Mesendoderm (in vitro differentiated cells): ENCODE data around the gene MFAP4.

Source experiments
- DNase-seq: peaks from one replicate; pipeline ENCODE4 v3.0.0; 2013
- H2AK5ac ChIP-seq: 2 replicates; pipeline ENCODE4 v1.6.1; 2013; ENCODE audit warnings: low read length, inconsistent platforms
- H2BK120ac ChIP-seq: 2 replicates; pipeline ENCODE4 v1.6.1; 2013; ENCODE audit warnings: low read depth, mild to moderate bottlenecking, low read length, moderate library complexity, mixed read lengths
- H2BK15ac ChIP-seq: replicated peaks from 2 replicates; pipeline ENCODE4 v1.6.1; 2013; ENCODE audit warnings: low read depth, mild to moderate bottlenecking, moderate library complexity
- H2BK5ac ChIP-seq: 2 replicates; pipeline ENCODE4 v1.6.1; 2013; ENCODE audit warnings: low read length, inconsistent platforms
- H3K18ac ChIP-seq: 2 replicates; pipeline ENCODE4 v1.6.1; 2013; ENCODE audit warnings: mild to moderate bottlenecking, low read length, mixed read lengths
- H3K23ac ChIP-seq: one replicate; pipeline ENCODE4 v1.6.1; 2013; ENCODE audit warnings: low read length
- H3K27ac ChIP-seq: 2 replicates; pipeline ENCODE4 v1.5.1; 2013; ENCODE audit warnings: low read depth, mild to moderate bottlenecking, inconsistent platforms, low read length, moderate library complexity
- H3K27me3 ChIP-seq: 2 replicates; pipeline ENCODE4 v1.6.1; 2013; ENCODE audit warnings: low read length, control low read depth, mild to moderate bottlenecking, inconsistent platforms; ENCODE audit not compliant: insufficient read depth, poor library complexity
- H3K36me3 ChIP-seq: 2 replicates; pipeline ENCODE4 v1.6.1; 2013; ENCODE audit warnings: low read length, inconsistent platforms; ENCODE audit not compliant: control insufficient read depth, insufficient read depth
- H3K4ac ChIP-seq: one replicate; pipeline ENCODE4 v1.6.1; 2013; ENCODE audit warnings: low read depth, mild to moderate bottlenecking, low read length, moderate library complexity
- H3K4me1 ChIP-seq: 2 replicates; pipeline ENCODE4 v1.6.1; 2013; ENCODE audit warnings: low read depth, low read length, inconsistent platforms; ENCODE audit not compliant: control insufficient read depth
- H3K4me2 ChIP-seq: 2 replicates; pipeline ENCODE4 v1.6.1; 2013; ENCODE audit warnings: low read length
- H3K4me3 ChIP-seq: 2 replicates; pipeline ENCODE4 v1.5.1; 2013; ENCODE audit warnings: mild to moderate bottlenecking, low read length
- H3K56ac ChIP-seq: one replicate; pipeline ENCODE4 v1.6.1; 2013; ENCODE audit warnings: low read length
- H3K79me1 ChIP-seq: 2 replicates; pipeline ENCODE4 v1.6.1; 2013; ENCODE audit warnings: low read length, inconsistent platforms
- H3K79me2 ChIP-seq: 2 replicates; pipeline ENCODE4 v1.6.1; 2013; ENCODE audit warnings: mild to moderate bottlenecking, low read length; ENCODE audit not compliant: control insufficient read depth, insufficient read depth
- H3K9ac ChIP-seq: 2 replicates; pipeline ENCODE4 v1.6.1; 2013; ENCODE audit warnings: low read length, inconsistent platforms
- H4K5ac ChIP-seq: one replicate; pipeline ENCODE4 v1.6.1; 2013; ENCODE audit warnings: low read length
- H4K8ac ChIP-seq: one replicate; pipeline ENCODE4 v1.6.1; 2013; ENCODE audit warnings: low read depth, mild to moderate bottlenecking, control low read depth, low read length, moderate library complexity
- WGBS: extraction: QIAGEN DNeasy Blood & Tissue Kit; methylation state at CpG from one replicate; pipeline ENCODE4 v1.1.7; 2013; ENCODE audit warnings: low lambda C conversion rate, missing lambda C conversion rate; ENCODE audit not compliant: insufficient coverage; ENCODE audit errors: extremely low coverage; 5-methylcytosine and 5-hydroxymethylcytosine counted together

MFAP4 gene

DNA sequence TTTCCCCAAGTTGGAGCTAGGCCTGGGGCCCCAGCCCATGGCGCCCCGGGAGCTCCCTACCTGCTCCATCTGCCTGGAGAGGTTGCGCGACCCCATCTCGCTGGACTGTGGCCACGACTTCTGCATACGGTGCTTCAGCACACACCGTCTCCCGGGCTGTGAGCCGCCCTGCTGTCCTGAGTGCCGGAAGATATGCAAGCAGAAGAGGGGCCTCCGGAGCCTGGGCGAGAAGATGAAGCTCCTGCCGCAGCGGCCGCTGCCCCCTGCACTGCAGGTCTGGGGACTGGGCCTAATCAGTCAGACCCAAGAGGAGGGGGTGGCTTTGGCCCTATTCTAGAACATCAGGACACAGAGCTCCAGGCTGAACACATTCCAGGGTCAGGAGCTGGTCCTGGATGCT is 25.5 kb upstream of the MFAP4 start:
- Histone ChIP-seq H3K27me3 (no peaks in the 10 kb centered on the region), H2BK120ac (no peak overlapping the region), H3K79me1 (no peaks in the 10 kb centered on the region), H3K4me3 (no peak overlapping the region), H3K23ac (no peak overlapping the region), H3K4me1 (peaks cover 3% of the 10 kb centered on the region), H3K36me3 (no peaks in the 10 kb centered on the region), H3K4ac (no peak overlapping the region), H3K27ac (no peak overlapping the region), H3K79me2 (no peaks in the 10 kb centered on the region), H2BK5ac (no peak overlapping the region), H3K4me2 (no peak overlapping the region), H4K8ac (no peak overlapping the region), H2BK15ac (no peak overlapping the region), H2AK5ac (no peak overlapping the region), H3K56ac (no peak overlapping the region), H4K5ac (no peak overlapping the region), H3K9ac (no peak overlapping the region), H3K18ac (no peak overlapping the region)
- DNase-seq = no peak
- WGBS = no CpG with 5 or more reads among the region's 16 CpGs

DNA sequence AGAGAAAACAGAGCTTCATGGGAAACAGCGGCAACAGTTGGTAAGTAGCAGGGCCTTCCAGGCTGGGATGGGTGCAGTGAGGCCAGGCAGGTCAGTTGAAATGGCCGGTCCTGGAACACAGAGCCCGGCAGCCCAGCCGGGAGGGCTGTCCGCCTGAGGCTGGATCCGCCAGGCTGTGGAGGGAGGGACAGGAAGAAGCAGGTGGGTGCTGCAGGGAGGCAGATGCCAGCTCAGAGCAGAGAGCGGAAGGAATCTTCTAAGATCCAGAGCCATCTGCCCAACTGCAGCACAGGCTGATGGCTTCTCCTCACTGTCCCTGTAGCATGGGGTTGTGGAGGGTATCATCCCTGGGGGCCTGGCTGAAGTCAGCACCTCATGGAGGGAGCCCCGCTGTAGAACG is 24.6 kb upstream of the MFAP4 start:
- Histone ChIP-seq H4K8ac (no peak overlapping the region), H3K79me1 (no peaks in the 10 kb centered on the region), H3K4me1 (peaks cover 3% of the 10 kb centered on the region), H3K36me3 (no peaks in the 10 kb centered on the region), H3K79me2 (no peaks in the 10 kb centered on the region), H3K4me2 (no peak overlapping the region), H2AK5ac (no peak overlapping the region), H2BK120ac (no peak overlapping the region), H3K56ac (peak overlapping the region; percentile 61), H3K27me3 (no peaks in the 10 kb centered on the region), H3K4ac (no peak overlapping the region), H2BK5ac (no peak overlapping the region), H3K18ac (no peak overlapping the region), H2BK15ac (no peak overlapping the region), H3K4me3 (no peak overlapping the region), H3K9ac (no peak overlapping the region), H4K5ac (no peak overlapping the region), H3K23ac (no peak overlapping the region), H3K27ac (no peak overlapping the region)
- no peak for DNase-seq
- WGBS = no CpG with 5 or more reads among the region's 9 CpGs

DNA sequence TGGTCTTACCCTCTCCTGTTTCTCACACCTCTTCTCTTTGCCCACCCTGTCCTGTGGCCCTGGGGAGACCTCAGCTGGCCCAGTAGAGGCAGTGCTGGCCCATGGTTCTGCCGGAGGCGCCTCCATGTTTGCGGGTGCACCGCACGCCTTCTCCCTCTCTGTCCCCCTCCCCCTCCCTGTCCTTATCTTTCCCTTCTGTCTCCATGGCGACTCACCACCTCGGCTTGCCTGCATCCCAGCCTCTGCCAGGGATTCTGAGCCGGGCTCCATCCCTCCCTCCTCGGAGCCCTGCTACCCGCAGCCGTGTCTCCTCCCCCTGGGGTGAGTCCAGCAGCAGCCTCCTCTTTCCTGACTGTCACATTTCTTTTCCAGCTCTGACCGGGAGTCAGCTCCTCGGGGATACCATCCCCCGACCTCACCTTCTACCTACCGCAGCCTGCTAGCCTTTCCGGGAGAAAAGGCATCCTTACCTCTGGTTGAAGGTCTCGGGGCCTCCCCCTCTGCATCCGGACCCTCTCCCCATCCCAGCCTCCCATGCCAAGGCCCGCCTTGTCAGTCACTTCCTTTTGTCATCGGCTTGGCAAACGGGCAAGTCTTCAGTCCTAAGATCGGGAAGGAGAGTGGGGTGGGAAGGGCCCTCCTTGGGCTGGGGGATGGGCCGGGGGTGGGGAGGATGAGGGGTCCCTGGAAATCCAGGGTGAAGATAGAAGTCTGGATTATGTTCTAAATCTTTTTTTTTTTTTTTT is 24.1 kb upstream of the MFAP4 start, which contains the start of gene RNF112:
TSS of gene RNF112 (plus strand) at position 358 of the 746 bp plus-strand sequence. CDS start at position 535, 177 bp downstream.
- DNase-seq = peak; percentile 72
- Histone ChIP-seq H3K4me2 (no peak within 1 kb of the TSS), H2BK120ac (no peak within 1 kb of the TSS), H3K79me2 (no peaks in the 10 kb centered on the region), H3K9ac (no peak within 1 kb of the TSS), H3K36me3 (no peaks in the 10 kb centered on the region), H3K4me3 (no peak within 1 kb of the TSS), H2BK5ac (no peak within 1 kb of the TSS), H3K18ac (no peak within 1 kb of the TSS), H2AK5ac (peak within 1 kb of the TSS; percentile 38), H4K8ac (no peak within 1 kb of the TSS), H3K4ac (no peak within 1 kb of the TSS), H3K79me1 (no peaks in the 10 kb centered on the region), H3K4me1 (peaks cover 3% of the 10 kb centered on the region), H3K56ac (peak within 1 kb of the TSS; percentile 61), H3K27ac (no peak within 1 kb of the TSS), H4K5ac (no peak within 1 kb of the TSS), H2BK15ac (no peak within 1 kb of the TSS), H3K27me3 (no peaks in the 10 kb centered on the region), H3K23ac (no peak within 1 kb of the TSS)
- no CpG with 5 or more reads among the region's 23 CpGs for WGBS

DNA sequence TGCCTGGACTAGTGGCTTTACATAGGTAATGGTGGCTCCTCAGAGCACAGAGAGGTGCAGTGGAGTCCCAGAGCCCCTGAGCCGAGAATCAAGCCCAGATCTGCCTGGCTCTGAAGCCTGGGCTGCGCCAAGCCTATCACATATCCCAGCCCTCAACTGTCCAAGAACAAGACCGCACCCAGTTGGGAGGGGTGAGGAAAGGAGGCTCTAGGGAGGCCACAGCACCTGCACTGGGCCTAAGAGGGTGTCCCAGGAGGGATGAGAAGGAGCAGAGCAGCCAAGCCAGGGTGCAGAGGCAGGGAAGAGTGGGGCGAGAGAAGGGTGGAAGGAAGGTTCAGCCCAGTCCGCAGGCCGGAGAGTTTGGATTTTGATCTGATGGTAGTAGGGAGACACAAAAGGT is 23.1 kb upstream of the MFAP4 start:
- H2AK5ac ChIP-seq = peak overlapping the region; percentile 38
- DNase-seq = no peak
- H3K4me3 ChIP-seq = no peak overlapping the region
- H3K4me2 ChIP-seq = no peak overlapping the region
- H2BK15ac ChIP-seq = no peak overlapping the region
- no peaks in the 10 kb centered on the region for H3K79me1 ChIP-seq
- peaks cover 3% of the 10 kb centered on the region for H3K4me1 ChIP-seq
- H4K8ac ChIP-seq = no peak overlapping the region
- H2BK120ac ChIP-seq = no peak overlapping the region
- H3K18ac ChIP-seq = no peak overlapping the region
- no CpG with 5 or more reads among the region's 6 CpGs for WGBS
- H3K27me3 ChIP-seq = no peaks in the 10 kb centered on the region
- no peaks in the 10 kb centered on the region for H3K36me3 ChIP-seq
- H3K27ac ChIP-seq = no peak overlapping the region
- no peak overlapping the region for H2BK5ac ChIP-seq
- H3K23ac ChIP-seq = no peak overlapping the region
- peak overlapping the region; percentile 35 for H3K56ac ChIP-seq
- no peak overlapping the region for H4K5ac ChIP-seq
- no peak overlapping the region for H3K4ac ChIP-seq
- H3K79me2 ChIP-seq = no peaks in the 10 kb centered on the region
- no peak overlapping the region for H3K9ac ChIP-seq

DNA sequence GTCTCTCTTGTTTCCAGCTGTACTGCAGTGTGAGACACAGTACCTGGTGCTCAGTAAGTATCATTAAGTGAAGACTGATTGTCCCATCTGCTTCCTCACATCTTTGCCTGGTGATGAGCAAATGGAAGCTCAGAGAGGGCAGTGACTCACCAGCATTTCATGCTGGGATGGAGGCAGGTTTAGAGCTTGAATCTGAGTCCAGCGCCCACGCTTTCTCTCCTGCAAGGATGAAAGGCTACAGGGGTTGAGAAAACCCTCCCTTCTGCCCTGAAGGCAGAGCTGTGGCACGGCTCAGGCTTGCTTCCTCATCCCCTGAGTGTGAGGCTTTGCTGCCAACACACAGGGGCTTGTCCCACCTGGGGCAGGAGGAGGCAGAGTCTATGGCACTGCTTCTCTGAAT is 22.5 kb upstream of the MFAP4 start:
- H3K4me3 ChIP-seq = no peak overlapping the region
- no peak overlapping the region for H3K4me2 ChIP-seq
- H2BK15ac ChIP-seq = no peak overlapping the region
- no peak overlapping the region for H3K18ac ChIP-seq
- no peak overlapping the region for H2BK120ac ChIP-seq
- DNase-seq = peak; percentile 36
- no peaks in the 10 kb centered on the region for H3K27me3 ChIP-seq
- H3K4ac ChIP-seq = no peak overlapping the region
- no peaks in the 10 kb centered on the region for H3K36me3 ChIP-seq
- H2AK5ac ChIP-seq = no peak overlapping the region
- no peaks in the 10 kb centered on the region for H3K79me1 ChIP-seq
- no peak overlapping the region for H3K56ac ChIP-seq
- H4K8ac ChIP-seq = no peak overlapping the region
- no peak overlapping the region for H3K23ac ChIP-seq
- no peak overlapping the region for H3K27ac ChIP-seq
- H3K4me1 ChIP-seq = peaks cover 3% of the 10 kb centered on the region
- H2BK5ac ChIP-seq = no peak overlapping the region
- H3K9ac ChIP-seq = no peak overlapping the region
- no peaks in the 10 kb centered on the region for H3K79me2 ChIP-seq
- no peak overlapping the region for H4K5ac ChIP-seq
- no CpG with 5 or more reads among the region's 3 CpGs for WGBS

DNA sequence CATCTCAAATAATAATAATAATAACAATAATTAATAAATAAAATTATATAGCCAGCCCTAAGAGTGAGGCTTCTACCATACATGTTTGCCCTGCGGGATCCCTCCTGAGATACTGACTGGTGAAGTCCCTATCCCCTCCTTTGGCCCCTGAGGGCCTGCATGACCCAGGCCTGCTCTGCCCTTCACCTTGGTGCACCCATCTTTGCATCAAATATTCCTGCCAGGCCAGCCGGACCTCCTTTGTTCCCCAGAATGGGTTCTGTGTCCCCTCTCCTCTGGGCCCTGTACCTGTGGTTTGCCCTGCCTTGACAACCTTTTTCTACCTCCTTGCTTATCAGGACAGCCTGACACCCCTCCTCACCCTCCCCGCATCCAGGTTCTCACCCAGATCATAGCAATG is 22.1 kb upstream of the MFAP4 start:
- H3K36me3 ChIP-seq = no peaks in the 10 kb centered on the region
- no peaks in the 10 kb centered on the region for H3K27me3 ChIP-seq
- H3K56ac ChIP-seq = no peak overlapping the region
- no peak overlapping the region for H2BK15ac ChIP-seq
- no CpG with 5 or more reads among the region's 3 CpGs for WGBS
- no peak overlapping the region for H2BK120ac ChIP-seq
- H4K5ac ChIP-seq = no peak overlapping the region
- H3K9ac ChIP-seq = no peak overlapping the region
- no peak overlapping the region for H3K23ac ChIP-seq
- H3K4me2 ChIP-seq = no peak overlapping the region
- H2AK5ac ChIP-seq = no peak overlapping the region
- H3K79me2 ChIP-seq = no peaks in the 10 kb centered on the region
- DNase-seq = no peak
- no peak overlapping the region for H2BK5ac ChIP-seq
- H3K27ac ChIP-seq = no peak overlapping the region
- H3K79me1 ChIP-seq = no peaks in the 10 kb centered on the region
- H4K8ac ChIP-seq = no peak overlapping the region
- H3K18ac ChIP-seq = no peak overlapping the region
- no peak overlapping the region for H3K4ac ChIP-seq
- H3K4me3 ChIP-seq = no peak overlapping the region
- H3K4me1 ChIP-seq = peaks cover 3% of the 10 kb centered on the region
